Liver (tissue), 9 donors: ENCODE results near the gene LRRFIP1. TPM values are rescaled to one million over a fixed set of nuclear protein-coding genes. Genes with fewer than 3 reads are reported as not detected.

Experiments used
- DNase-seq: peaks from one replicate; pipeline ENCODE4 v3.0.0-alpha.2; 2017; ENCODE audit warnings: low spot score
- H3K27ac ChIP-seq, 2 donors: one replicate each; pipeline ENCODE4 v1.7.0; 2013; ENCODE audit warnings: inconsistent platforms in 2 of 2, low read length in 2 of 2, control low read depth in 1 of 2, low read depth in 1 of 2, mild to moderate bottlenecking in 1 of 2
- H3K27me3 ChIP-seq, 4 donors: one replicate each; pipeline versions ENCODE4 v1.6.1 to v1.7.0; 2013; ENCODE audit warnings: low read length in 3 of 4, inconsistent platforms in 1 of 4, mild to moderate bottlenecking in 1 of 4, moderate library complexity in 1 of 4; ENCODE audit not compliant: control insufficient read depth in 4 of 4, insufficient read depth in 4 of 4
- H3K36me3 ChIP-seq, 4 donors: one replicate each; pipeline versions ENCODE4 v1.6.1 to v1.7.0; 2013; ENCODE audit warnings: low read length in 3 of 4, mild to moderate bottlenecking in 3 of 4, low read depth in 1 of 4, moderate library complexity in 1 of 4; ENCODE audit not compliant: control insufficient read depth in 4 of 4, insufficient read depth in 3 of 4
- H3K4me1 ChIP-seq, 4 donors: one replicate each; pipeline versions ENCODE4 v1.6.1 to v1.7.0; 2013; ENCODE audit warnings: low read length in 3 of 4, mild to moderate bottlenecking in 3 of 4, moderate library complexity in 1 of 4; ENCODE audit not compliant: control insufficient read depth in 4 of 4, insufficient read depth in 4 of 4
- H3K4me3 ChIP-seq, 3 donors: one replicate each; pipeline versions ENCODE4 v1.6.1 to v1.7.0; 2013; ENCODE audit warnings: low read length in 3 of 3, control low read depth in 1 of 3, low read depth in 1 of 3, mild to moderate bottlenecking in 1 of 3
- H3K9ac ChIP-seq, 2 donors: one replicate each; pipeline ENCODE4 v1.7.0; 2013; ENCODE audit warnings: low read length in 2 of 2, mild to moderate bottlenecking in 2 of 2, moderate library complexity in 2 of 2, control low read depth in 1 of 2, low read depth in 1 of 2
- H3K9me3 ChIP-seq, 4 donors: one replicate each; pipeline versions ENCODE4 v1.6.1 to v1.7.0; 2013; ENCODE audit warnings: low read length in 3 of 4; ENCODE audit not compliant: control insufficient read depth in 4 of 4
- ATF3 ChIP-seq: IDR thresholded peaks from 2 replicates; pipeline ENCODE4 v1.6.1; 2016; ENCODE audit warnings: antibody characterized with exemption
- CTCF ChIP-seq: fragments of 150-350 bp; IDR thresholded peaks from 2 replicates; pipeline ENCODE4 v1.5.1; 2017; ENCODE audit warnings: improper control_type of control experiment, low read depth, low read length; ENCODE audit not compliant: missing input control
- EGR1 ChIP-seq, 2 donors: IDR thresholded peaks; 2 replicates each; pipeline ENCODE4 v1.6.1; 2016 to 2018; ENCODE audit warnings: antibody characterized with exemption in 2 of 2, low read depth in 2 of 2
- FOXA1 ChIP-seq: IDR thresholded peaks from 2 replicates; pipeline ENCODE4 v1.6.1; 2016; ENCODE audit warnings: antibody characterized with exemption
- FOXA2 ChIP-seq: IDR thresholded peaks from 2 replicates; pipeline ENCODE4 v1.6.1; 2016; ENCODE audit warnings: antibody characterized with exemption
- GABPA ChIP-seq, 2 donors: IDR thresholded peaks in 1 of 2; conservative IDR thresholded peaks in 1 of 2; 2 replicates each; pipeline ENCODE4 v1.6.1; 2016; ENCODE audit warnings: antibody characterized with exemption in 2 of 2, mild to moderate bottlenecking in 1 of 2, moderate library complexity in 1 of 2
- HNF4A ChIP-seq, 2 donors: conservative IDR thresholded peaks; 2 replicates each; pipeline ENCODE4 v1.6.1; 2016; ENCODE audit warnings: antibody characterized with exemption in 2 of 2, mild to moderate bottlenecking in 2 of 2
- HNF4G ChIP-seq: IDR thresholded peaks from 2 replicates; pipeline ENCODE4 v1.6.1; 2016; ENCODE audit warnings: antibody characterized with exemption
- JUND ChIP-seq, 2 donors: IDR thresholded peaks; 2 replicates each; pipeline ENCODE4 v1.6.1; 2016; ENCODE audit warnings: antibody characterized with exemption in 2 of 2
- MAX ChIP-seq: IDR thresholded peaks from 2 replicates; pipeline ENCODE4 v1.6.1; 2016; ENCODE audit warnings: antibody characterized with exemption
- NR2F2 ChIP-seq: IDR thresholded peaks from 2 replicates; pipeline ENCODE4 v1.6.1; 2016; ENCODE audit warnings: antibody characterized with exemption
- RAD21 ChIP-seq, 2 donors: IDR thresholded peaks; 2 replicates each; pipeline ENCODE4 v1.6.1; 2016; ENCODE audit warnings: antibody characterized with exemption in 2 of 2, mild to moderate bottlenecking in 2 of 2
- REST ChIP-seq: IDR thresholded peaks from 2 replicates; pipeline ENCODE4 v1.6.1; 2016; ENCODE audit warnings: antibody characterized with exemption, mild to moderate bottlenecking
- RXRA ChIP-seq, 2 donors: IDR thresholded peaks; 2 replicates each; pipeline ENCODE4 v1.6.1; 2017 to 2018; ENCODE audit warnings: antibody characterized with exemption in 2 of 2, mild to moderate bottlenecking in 1 of 2
- SP1 ChIP-seq: IDR thresholded peaks from 2 replicates; pipeline ENCODE4 v1.6.1; 2018; ENCODE audit warnings: antibody characterized with exemption, mild to moderate bottlenecking
- TAF1 ChIP-seq: conservative IDR thresholded peaks from 2 replicates; pipeline ENCODE4 v1.6.1; 2016; ENCODE audit warnings: antibody characterized with exemption, mild to moderate bottlenecking
- YY1 ChIP-seq: IDR thresholded peaks from 2 replicates; pipeline ENCODE4 v1.6.1; 2016; ENCODE audit warnings: antibody characterized with exemption, mild to moderate bottlenecking
- ZBTB33 ChIP-seq: IDR thresholded peaks from 2 replicates; pipeline ENCODE4 v1.6.1; 2016; ENCODE audit warnings: antibody characterized with exemption
- WGBS: extraction: QIAGEN DNeasy Blood & Tissue Kit; methylation state at CpG from one replicate; pipeline ENCODE4 v1.1.7; 2013; 5-methylcytosine and 5-hydroxymethylcytosine counted together
- polyA plus RNA-seq, 2 donors: library from polyadenylated mRNA; stranded (reverse) in 1 of 2; unstranded in 1 of 2; fragments of 200-250 nt in 1 of 2; fragments of >200 nt in 1 of 2; fragmentation: Nextera tagmentation in 1 of 2; extraction: Ambion mirVana in 1 of 2; gene quantifications; one replicate each; pipeline versions ENCODE4 v1.2.1 to v1.2.3, GENCODE V29; 2013 to 2015
- total RNA-seq, 2 donors: library from RNA; depleted of rRNA; stranded (reverse); fragments of >200 nt; gene quantifications; one replicate each; pipeline ENCODE4 v1.2.3, GENCODE V29; 2014
- donor health status: healthy.
- donor health status: healthy.
- donor health status: healthy.
- donor health status: healthy.
- donor health status: healthy.

LRRFIP1 gene
- total and polyA plus RNA-seq, 4 donors: 13.3 to 56.1 (median 39.1) TPM

- Histone ChIP-seq H3K4me3 (no peak overlapping the region), H3K27ac (no peak overlapping the region), H3K4me1 (peaks cover 0 to 8% (median 6%) of the 10 kb centered on the region in 4 donors), H3K9ac (no peak overlapping the region), H3K27me3 (no peaks in the 10 kb centered on the region), H3K36me3 (no peaks in the 10 kb centered on the region), H3K9me3 (no peaks in the 10 kb centered on the region)
- WGBS: 96% methylated on average over 14 of the region's 14 CpGs
- TF ChIP-seq FOXA1 (no peak), ATF3 (no peak), FOXA2 (no peak), EGR1 (IDR thresholded peaks at IDR 0.05; ENCODE audit: low read depth in 2 of 2) (no peak), HNF4A (conservative IDR thresholded peaks at IDR 0.05) (no peak), JUND (IDR thresholded peaks at IDR 0.05) (no peak), MAX (no peak), RXRA (IDR thresholded peaks at IDR 0.05) (no peak), SP1 (no peak), GABPA (IDR thresholded peaks at IDR 0.05 in 1 of 2, conservative IDR thresholded peaks at IDR 0.05 in 1 of 2) (no peak), NR2F2 (no peak), ZBTB33 (no peak), YY1 (no peak), TAF1 (no peak), HNF4G (no peak), CTCF (no peak)
- no peak for DNase-seq
Measured at GRCh38 chr2:237631007-237631785, 3.8 kb downstream of the LRRFIP1 start.

- Histone ChIP-seq H3K27ac (no peak overlapping the region), H3K4me1 (peaks cover 0 to 8% (median 5%) of the 10 kb centered on the region in 4 donors), H3K9me3 (no peaks in the 10 kb centered on the region), H3K36me3 (no peaks in the 10 kb centered on the region), H3K27me3 (no peaks in the 10 kb centered on the region), H3K9ac (no peak overlapping the region), H3K4me3 (no peak overlapping the region)
- 86% methylated on average over 19 of the region's 19 CpGs for WGBS
- TF ChIP-seq SP1 (no peak), RXRA (IDR thresholded peaks at IDR 0.05) (no peak), FOXA1 (no peak), JUND (IDR thresholded peaks at IDR 0.05) (no peak), FOXA2 (no peak), RAD21 (IDR thresholded peaks at IDR 0.05) (no peak), REST (no peak), NR2F2 (no peak), GABPA (IDR thresholded peaks at IDR 0.05 in 1 of 2, conservative IDR thresholded peaks at IDR 0.05 in 1 of 2) (no peak), EGR1 (IDR thresholded peaks at IDR 0.05; ENCODE audit: low read depth in 2 of 2) (no peak), YY1 (no peak), TAF1 (no peak), HNF4G (no peak), MAX (no peak), HNF4A (conservative IDR thresholded peaks at IDR 0.05) (no peak)
- DNase-seq: no peak
Measured at GRCh38 chr2:237631801-237632585, 4.6 kb downstream of the LRRFIP1 start.
